Subcutaneous abdominal adipose tissue (tissue), 5 donors: ENCODE data around the gene UMODL1.
A peak's percentile ranks its signal among the peaks of the same experiment; 100 is the strongest.
"Not testable (repeated sequence)": the region's sequence is repeated elsewhere in the genome, so short reads cannot be mapped to it uniquely, and the experiment has no call there.

Source experiments
- H3K27ac ChIP-seq: one replicate; pipeline ENCODE4 v1.7.0; 2013; ENCODE audit warnings: low read depth, mild to moderate bottlenecking, inconsistent platforms, low read length, moderate library complexity
- H3K27me3 ChIP-seq, 5 donors: one replicate each; pipeline ENCODE4 v1.7.0; 2013; ENCODE audit warnings: low read length in 5 of 5, inconsistent platforms in 1 of 5; ENCODE audit not compliant: control insufficient read depth in 5 of 5, insufficient read depth in 4 of 5
- H3K36me3 ChIP-seq, 5 donors: one replicate each; pipeline ENCODE4 v1.7.0; 2013; ENCODE audit warnings: low read length in 5 of 5; ENCODE audit not compliant: control insufficient read depth in 5 of 5, insufficient read depth in 5 of 5
- H3K4me1 ChIP-seq, 5 donors: one replicate each; pipeline ENCODE4 v1.7.0; 2013; ENCODE audit warnings: low read length in 5 of 5, mild to moderate bottlenecking in 3 of 5, moderate library complexity in 1 of 5; ENCODE audit not compliant: control insufficient read depth in 5 of 5, insufficient read depth in 5 of 5
- H3K4me3 ChIP-seq, 5 donors: one replicate each; pipeline ENCODE4 v1.7.0; 2013; ENCODE audit warnings: low read length in 5 of 5, low read depth in 1 of 5
- H3K9ac ChIP-seq, 5 donors: one replicate each; pipeline ENCODE4 v1.7.0; 2013; ENCODE audit warnings: low read length in 5 of 5, mild to moderate bottlenecking in 4 of 5, moderate library complexity in 3 of 5
- H3K9me3 ChIP-seq, 5 donors: one replicate each; pipeline ENCODE4 v1.7.0; 2013; ENCODE audit warnings: low read length in 5 of 5; ENCODE audit not compliant: control insufficient read depth in 5 of 5
- donor health status: healthy.
- donor health status: healthy.
- donor health status: healthy.
- donor health status: healthy.
- donor health status: healthy.

The UMODL1 gene

DNA sequence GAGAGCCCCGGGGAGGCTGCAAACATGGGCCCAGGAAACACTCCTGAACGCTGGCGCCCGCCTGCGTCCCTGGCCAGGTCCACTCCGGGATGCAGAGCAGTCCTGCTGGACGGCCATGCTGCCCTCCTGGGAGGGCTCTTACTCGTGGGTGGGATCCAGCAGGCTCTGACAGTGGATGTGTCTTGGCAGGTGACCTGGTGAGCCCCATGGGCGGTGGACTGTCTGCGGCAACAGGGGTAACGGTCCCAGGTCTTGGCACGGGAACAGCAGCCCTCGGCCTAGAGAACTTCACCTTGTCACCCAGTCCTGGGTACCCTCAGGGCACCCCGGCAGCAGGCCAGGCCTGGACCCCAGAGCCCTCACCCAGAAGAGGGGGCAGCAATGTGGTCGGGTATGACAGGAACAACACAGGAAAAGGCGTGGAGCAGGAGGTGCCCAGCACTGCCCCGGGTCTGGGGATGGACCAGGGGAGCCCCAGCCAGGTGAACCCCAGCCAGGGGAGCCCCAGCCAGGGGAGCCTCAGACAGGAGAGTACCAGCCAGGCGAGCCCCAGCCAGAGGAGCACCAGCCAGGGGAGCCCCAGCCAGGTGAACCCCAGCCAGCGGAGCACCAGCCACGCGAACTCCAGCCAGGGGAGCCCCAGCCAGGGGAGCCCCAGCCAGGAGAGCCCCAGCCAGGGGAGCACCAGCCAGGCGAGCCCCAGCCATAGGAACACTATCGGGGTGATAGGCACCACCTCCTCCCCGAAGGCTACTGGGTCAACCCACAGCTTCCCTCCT is 39.8 kb downstream of the UMODL1 start:
- Histone ChIP-seq H3K9ac (no peak overlapping the region), H3K9me3 (no peaks in the 10 kb centered on the region), H3K27me3 (peaks cover 0 to 9% (median 0%) of the 10 kb centered on the region in 5 donors), H3K4me1 (peaks cover 0 to 27% (median 16%) of the 10 kb centered on the region in 5 donors), H3K4me3 (no peak overlapping the region), H3K27ac (no peak overlapping the region), H3K36me3 (no peaks in the 10 kb centered on the region)

GRCh38 chr21:42111470-42111743 is 40.3 kb downstream of the UMODL1 start:
- H3K9me3 ChIP-seq: no peaks in the 10 kb centered on the region
- no peak overlapping the region for H3K27ac ChIP-seq
- peaks cover 0 to 27% (median 16%) of the 10 kb centered on the region in 5 donors for H3K4me1 ChIP-seq
- H3K9ac ChIP-seq: no peak overlapping the region
- peaks cover 0 to 5% (median 0%) of the 10 kb centered on the region in 5 donors for H3K27me3 ChIP-seq
- no peak overlapping the region for H3K4me3 ChIP-seq
- no peaks in the 10 kb centered on the region for H3K36me3 ChIP-seq

DNA sequence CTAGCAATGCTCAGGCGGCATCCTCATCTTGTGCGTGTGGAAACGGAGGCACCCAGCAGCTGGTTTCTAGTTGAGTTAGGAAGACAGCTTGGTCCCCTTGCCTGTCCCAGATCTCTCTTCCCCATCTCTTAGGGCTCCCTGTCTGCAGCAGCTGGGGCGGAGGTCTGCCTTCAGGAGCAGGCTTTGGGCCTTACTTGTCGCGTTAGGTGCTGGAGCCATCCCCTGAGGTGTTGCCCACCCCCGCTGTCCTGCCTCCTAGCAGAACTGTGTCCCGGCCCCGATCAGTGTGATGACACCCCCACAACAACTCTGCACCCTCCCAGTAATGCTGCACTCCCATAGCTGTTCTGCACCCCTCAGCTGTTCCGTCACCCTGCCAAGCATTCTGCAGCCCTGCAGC is 40.7 kb downstream of the UMODL1 start:
- Histone ChIP-seq H3K9me3 (no peaks in the 10 kb centered on the region), H3K27me3 (peaks cover 0 to 5% (median 0%) of the 10 kb centered on the region in 5 donors), H3K4me3 (no peak overlapping the region), H3K36me3 (no peaks in the 10 kb centered on the region), H3K4me1 (peaks cover 0 to 27% (median 16%) of the 10 kb centered on the region in 5 donors), H3K27ac (no peak overlapping the region), H3K9ac (no peak overlapping the region)

- peaks cover 2 to 29% (median 18%) of the 10 kb centered on the region in 5 donors for H3K4me1 ChIP-seq
- H3K9ac ChIP-seq: no peak overlapping the region
- H3K27me3 ChIP-seq: peaks cover 0 to 5% (median 0%) of the 10 kb centered on the region in 5 donors
- H3K4me3 ChIP-seq: no peak overlapping the region
- no peaks in the 10 kb centered on the region for H3K9me3 ChIP-seq
- H3K27ac ChIP-seq: no peak overlapping the region
- H3K36me3 ChIP-seq: no peaks in the 10 kb centered on the region
Measured at GRCh38 chr21:42112238-42112637, 41.1 kb downstream of the UMODL1 start.

- Histone ChIP-seq H3K27ac (no peak overlapping the region), H3K9ac (no peak overlapping the region), H3K9me3 (no peaks in the 10 kb centered on the region), H3K4me1 (peaks cover 3 to 28% (median 14%) of the 10 kb centered on the region in 5 donors), H3K27me3 (peaks cover 0 to 5% (median 0%) of the 10 kb centered on the region in 5 donors), H3K4me3 (no peak overlapping the region), H3K36me3 (no peaks in the 10 kb centered on the region)
Measured at GRCh38 chr21:42112857-42113256, 41.7 kb downstream of the UMODL1 start.

- no peaks in the 10 kb centered on the region for H3K36me3 ChIP-seq
- H3K9ac ChIP-seq: no peak overlapping the region
- no peak overlapping the region for H3K27ac ChIP-seq
- peaks cover 3 to 32% (median 11%) of the 10 kb centered on the region in 5 donors for H3K4me1 ChIP-seq
- peak overlapping the region in 1 of 5 donors; percentile 10 for H3K4me3 ChIP-seq
- H3K9me3 ChIP-seq: no peaks in the 10 kb centered on the region
- peaks cover 0 to 8% (median 5%) of the 10 kb centered on the region in 5 donors for H3K27me3 ChIP-seq
Measured at GRCh38 chr21:42113926-42114409, 42.9 kb downstream of the UMODL1 start.

DNA sequence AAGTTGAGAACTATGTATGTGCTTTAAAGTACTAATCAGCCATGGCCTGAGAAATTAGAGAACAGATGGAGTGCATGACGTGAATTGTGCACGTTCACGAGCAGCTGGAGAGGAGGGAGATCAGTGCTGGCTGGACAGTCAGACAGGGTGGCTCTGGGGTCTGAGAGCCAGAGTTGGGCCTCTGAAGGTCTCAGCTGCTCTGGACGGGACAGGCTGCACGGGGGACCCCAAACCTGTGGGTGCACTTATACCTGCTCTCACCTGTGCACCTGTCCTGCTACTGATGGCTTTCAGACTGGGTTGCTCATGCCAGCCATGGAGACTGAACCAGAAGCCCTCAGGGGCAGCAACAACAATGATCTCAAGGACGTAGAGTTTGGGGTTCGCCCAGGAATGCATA is 43.5 kb downstream of the UMODL1 start:
- no peaks in the 10 kb centered on the region for H3K9me3 ChIP-seq
- no peak overlapping the region for H3K27ac ChIP-seq
- peaks cover 0 to 13% (median 10%) of the 10 kb centered on the region in 5 donors for H3K27me3 ChIP-seq
- H3K9ac ChIP-seq: no peak overlapping the region
- H3K4me3 ChIP-seq: no peak overlapping the region
- H3K36me3 ChIP-seq: no peaks in the 10 kb centered on the region
- peaks cover 3 to 34% (median 11%) of the 10 kb centered on the region in 5 donors for H3K4me1 ChIP-seq

GRCh38 chr21:42115136-42115683 is 44.1 kb downstream of the UMODL1 start:
- H3K9ac ChIP-seq: no peak overlapping the region
- H3K4me3 ChIP-seq: no peak overlapping the region
- no peaks in the 10 kb centered on the region for H3K9me3 ChIP-seq
- H3K27ac ChIP-seq: no peak overlapping the region
- no peaks in the 10 kb centered on the region for H3K36me3 ChIP-seq
- peaks cover 0 to 16% (median 10%) of the 10 kb centered on the region in 5 donors for H3K27me3 ChIP-seq
- peaks cover 3 to 34% (median 11%) of the 10 kb centered on the region in 5 donors for H3K4me1 ChIP-seq

GRCh38 chr21:42116551-42116950 is 45.4 kb downstream of the UMODL1 start:
- peaks cover 3 to 39% (median 11%) of the 10 kb centered on the region in 5 donors for H3K4me1 ChIP-seq

GRCh38 chr21:42117229-42117966 is 46.3 kb downstream of the UMODL1 start:
- Histone ChIP-seq H3K9me3 (no peaks in the 10 kb centered on the region), H3K4me1 (peaks cover 3 to 39% (median 11%) of the 10 kb centered on the region in 5 donors), H3K27ac (no peak overlapping the region), H3K9ac (no peak overlapping the region), H3K4me3 (peak overlapping the region in 1 of 5 donors; percentile 2), H3K27me3 (peaks cover 5 to 36% (median 25%) of the 10 kb centered on the region in 5 donors), H3K36me3 (no peaks in the 10 kb centered on the region)

More at GRCh38 chr21:42116551-42116950, 45.4 kb downstream of the UMODL1 start:
- not testable (repeated sequence) for H3K9ac ChIP-seq, H3K36me3 ChIP-seq, H3K27ac ChIP-seq, H3K9me3 ChIP-seq, H3K4me3 ChIP-seq
- H3K27me3 ChIP-seq: peaks cover 2 to 28% (median 17%) of the 10 kb centered on the region in 5 donors
